ENCODE results near the gene BIRC2.
"Not testable (repeated sequence)": the region's sequence is repeated elsewhere in the genome, so short reads cannot be mapped to it uniquely, and the experiment has no call there.

BIRC2 gene

DNA sequence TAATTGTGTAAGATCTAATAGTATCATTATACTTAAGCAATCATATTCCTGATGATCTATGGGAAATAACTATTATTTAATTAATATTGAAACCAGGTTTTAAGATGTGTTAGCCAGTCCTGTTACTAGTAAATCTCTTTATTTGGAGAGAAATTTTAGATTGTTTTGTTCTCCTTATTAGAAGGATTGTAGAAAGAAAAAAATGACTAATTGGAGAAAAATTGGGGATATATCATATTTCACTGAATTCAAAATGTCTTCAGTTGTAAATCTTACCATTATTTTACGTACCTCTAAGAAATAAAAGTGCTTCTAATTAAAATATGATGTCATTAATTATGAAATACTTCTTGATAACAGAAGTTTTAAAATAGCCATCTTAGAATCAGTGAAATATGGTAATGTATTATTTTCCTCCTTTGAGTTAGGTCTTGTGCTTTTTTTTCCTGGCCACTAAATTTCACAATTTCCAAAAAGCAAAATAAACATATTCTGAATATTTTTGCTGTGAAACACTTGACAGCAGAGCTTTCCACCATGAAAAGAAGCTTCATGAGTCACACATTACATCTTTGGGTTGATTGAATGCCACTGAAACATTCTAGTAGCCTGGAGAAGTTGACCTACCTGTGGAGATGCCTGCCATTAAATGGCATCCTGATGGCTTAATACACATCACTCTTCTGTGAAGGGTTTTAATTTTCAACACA, 23.3 kb upstream of the BIRC2 start:
- TF ChIP-seq, protein P1, sequence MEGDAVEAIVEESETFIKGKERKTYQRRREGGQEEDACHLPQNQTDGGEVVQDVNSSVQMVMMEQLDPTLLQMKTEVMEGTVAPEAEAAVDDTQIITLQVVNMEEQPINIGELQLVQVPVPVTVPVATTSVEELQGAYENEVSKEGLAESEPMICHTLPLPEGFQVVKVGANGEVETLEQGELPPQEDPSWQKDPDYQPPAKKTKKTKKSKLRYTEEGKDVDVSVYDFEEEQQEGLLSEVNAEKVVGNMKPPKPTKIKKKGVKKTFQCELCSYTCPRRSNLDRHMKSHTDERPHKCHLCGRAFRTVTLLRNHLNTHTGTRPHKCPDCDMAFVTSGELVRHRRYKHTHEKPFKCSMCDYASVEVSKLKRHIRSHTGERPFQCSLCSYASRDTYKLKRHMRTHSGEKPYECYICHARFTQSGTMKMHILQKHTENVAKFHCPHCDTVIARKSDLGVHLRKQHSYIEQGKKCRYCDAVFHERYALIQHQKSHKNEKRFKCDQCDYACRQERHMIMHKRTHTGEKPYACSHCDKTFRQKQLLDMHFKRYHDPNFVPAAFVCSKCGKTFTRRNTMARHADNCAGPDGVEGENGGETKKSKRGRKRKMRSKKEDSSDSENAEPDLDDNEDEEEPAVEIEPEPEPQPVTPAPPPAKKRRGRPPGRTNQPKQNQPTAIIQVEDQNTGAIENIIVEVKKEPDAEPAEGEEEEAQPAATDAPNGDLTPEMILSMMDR (IDR thresholded peaks at IDR 0.05; ENCODE audit: extremely low read depth, missing control alignments) = no peak
- no peak for DNase-seq (ENCODE audit: low spot score)

DNA sequence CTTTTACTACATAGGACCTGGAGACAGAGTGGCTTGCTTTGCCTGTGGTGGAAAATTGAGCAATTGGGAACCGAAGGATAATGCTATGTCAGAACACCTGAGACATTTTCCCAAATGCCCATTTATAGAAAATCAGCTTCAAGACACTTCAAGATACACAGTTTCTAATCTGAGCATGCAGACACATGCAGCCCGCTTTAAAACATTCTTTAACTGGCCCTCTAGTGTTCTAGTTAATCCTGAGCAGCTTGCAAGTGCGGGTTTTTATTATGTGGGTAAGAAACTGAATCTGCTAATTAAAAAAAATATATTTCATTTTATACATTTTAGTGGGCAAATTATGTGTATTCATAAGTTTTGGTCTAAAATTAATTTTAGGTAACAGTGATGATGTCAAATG, 21.9 kb upstream of the BIRC2 start:
- DNase-seq (ENCODE audit: low spot score) = no peak
- TF ChIP-seq, protein P1 (IDR thresholded peaks at IDR 0.05; ENCODE audit: extremely low read depth, missing control alignments) = no peak

DNA sequence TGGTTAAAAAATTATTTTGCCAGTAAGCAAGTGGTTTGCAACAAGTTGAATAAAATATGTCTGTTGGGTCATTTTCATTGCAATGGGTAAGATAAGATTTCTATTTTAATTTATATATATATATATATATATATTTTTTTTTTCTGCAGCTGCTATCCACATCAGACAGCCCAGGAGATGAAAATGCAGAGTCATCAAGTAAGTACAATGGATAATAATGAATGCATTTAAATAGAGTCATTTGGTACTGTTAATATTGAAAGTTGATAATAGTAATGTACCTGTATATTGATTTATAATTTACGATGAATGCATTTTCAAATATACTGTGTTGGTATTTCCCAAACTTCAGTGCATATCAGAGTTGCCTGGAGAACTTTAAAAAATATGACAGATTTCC, 18.3 kb upstream of the BIRC2 start:
- TF ChIP-seq, protein P1 (IDR thresholded peaks at IDR 0.05; ENCODE audit: extremely low read depth, missing control alignments) = no peak
- no peak for DNase-seq (ENCODE audit: low spot score)

DNA sequence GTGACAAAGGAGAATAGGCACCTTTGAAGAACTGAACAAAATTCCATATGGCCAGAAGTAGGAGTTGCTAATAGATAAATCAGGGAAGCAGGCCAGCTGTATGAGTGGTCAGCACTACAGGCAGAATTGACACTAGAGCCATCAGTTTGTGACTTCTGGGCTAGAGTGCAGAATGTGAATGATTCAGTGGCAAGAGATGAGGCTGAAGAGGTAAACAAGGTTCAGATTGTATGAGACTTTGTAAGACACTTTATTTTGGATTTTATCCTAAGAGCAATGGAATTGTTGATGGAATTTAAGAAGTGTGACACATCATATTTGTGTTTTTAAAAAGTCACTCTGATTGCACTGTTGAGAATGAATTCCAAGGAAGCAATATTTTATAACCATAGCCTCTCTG, 16.8 kb upstream of the BIRC2 start:
- TF ChIP-seq, protein P1 (IDR thresholded peaks at IDR 0.05; ENCODE audit: extremely low read depth, missing control alignments) = no peak
- DNase-seq (ENCODE audit: low spot score) = no peak

DNA sequence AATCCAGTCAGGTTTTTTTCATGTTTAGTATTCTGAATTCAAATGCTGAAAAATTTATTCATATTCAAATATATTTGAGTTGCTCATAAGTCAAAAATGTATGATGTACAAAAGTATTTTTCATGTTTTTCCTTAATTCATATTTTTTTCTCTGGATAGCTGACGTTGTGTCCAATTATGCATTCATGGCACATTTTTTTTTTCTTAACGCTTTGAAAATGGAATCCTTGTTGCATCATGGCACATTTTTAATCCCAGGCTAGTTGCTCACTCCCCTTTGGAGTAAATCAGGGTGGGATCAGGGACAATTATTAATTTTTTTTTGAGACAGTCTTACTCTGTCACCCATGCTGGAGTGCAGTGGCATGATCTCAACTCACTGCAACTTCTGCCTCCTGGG, 15.7 kb upstream of the BIRC2 start:
- DNase-seq (ENCODE audit: low spot score) = no peak
- TF ChIP-seq, protein P1 (IDR thresholded peaks at IDR 0.05; ENCODE audit: extremely low read depth, missing control alignments) = no peak

DNA sequence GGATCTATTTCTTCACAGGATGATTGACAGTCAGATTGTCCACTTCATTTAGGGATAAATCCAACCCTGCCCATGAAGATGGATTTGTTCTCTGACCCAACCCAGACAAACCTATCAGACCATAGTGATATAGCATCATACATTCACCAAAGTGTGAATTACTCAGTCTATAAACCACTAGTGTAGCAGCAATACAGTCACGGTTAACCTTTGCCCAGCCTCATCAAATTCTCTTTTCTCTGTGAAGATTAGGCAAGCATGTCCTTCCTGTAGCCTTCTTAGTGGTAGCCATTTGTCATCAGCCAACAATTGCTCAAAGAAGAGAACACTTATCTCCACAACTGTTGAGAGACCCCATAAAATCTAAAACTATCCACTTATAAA, 14.4 kb upstream of the BIRC2 start:
- DNase-seq (ENCODE audit: low spot score) = no peak
- TF ChIP-seq, protein P1 (IDR thresholded peaks at IDR 0.05; ENCODE audit: extremely low read depth, missing control alignments) = no peak

DNA sequence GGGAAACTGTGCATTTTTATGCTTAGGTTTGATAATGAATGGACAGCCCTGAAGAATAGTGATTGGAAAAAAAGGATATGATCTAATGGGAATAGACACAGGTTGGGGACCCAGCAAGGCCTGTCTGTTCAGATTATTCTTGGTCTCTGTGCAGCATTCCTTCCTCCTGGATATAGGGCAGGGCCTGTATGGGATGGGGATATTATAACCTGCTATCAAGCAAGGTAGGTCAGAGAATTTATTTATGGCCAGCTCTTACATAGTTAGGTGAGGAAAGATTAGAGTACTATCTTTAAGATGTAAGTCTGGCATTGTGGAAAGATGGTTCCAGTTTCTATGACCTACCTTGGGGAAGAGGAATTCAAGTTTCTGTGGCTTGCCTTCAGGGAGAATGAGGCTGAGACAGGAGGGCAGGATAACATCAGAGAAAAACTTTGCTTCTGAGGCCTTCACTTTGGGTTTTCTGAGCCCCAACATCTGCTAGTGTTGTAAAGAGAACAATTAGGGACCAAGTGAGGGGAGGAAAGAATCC, 8.5 kb upstream of the BIRC2 start:
- TF ChIP-seq, protein P1 (IDR thresholded peaks at IDR 0.05; ENCODE audit: extremely low read depth, missing control alignments) = no peak
- DNase-seq (ENCODE audit: low spot score) = no peak

DNA sequence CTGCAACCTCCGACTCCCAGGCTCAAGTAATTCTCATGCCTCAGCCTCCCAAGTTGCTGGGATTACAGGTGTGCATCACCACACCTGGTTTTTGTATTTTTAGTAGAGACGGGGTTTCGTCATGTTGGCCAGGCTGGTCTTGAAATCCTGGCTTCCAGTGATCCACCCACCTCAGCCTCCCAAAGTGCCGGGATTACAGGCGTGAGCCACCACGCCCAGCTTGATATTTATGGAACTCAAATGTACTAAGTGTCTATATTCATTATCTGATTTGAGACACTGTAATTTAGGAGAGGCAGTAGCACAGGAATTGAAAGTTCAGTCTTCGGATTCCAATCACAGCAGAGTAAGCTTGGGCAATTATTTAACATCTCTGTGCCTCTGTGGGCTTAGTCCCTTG, 5.7 kb upstream of the BIRC2 start:
- not testable (repeated sequence) for DNase-seq (ENCODE audit: low spot score)

Data from GM20000 (cell line).